Measurements from ENCODE around the gene SNX14.

Gene SNX14

DNA sequence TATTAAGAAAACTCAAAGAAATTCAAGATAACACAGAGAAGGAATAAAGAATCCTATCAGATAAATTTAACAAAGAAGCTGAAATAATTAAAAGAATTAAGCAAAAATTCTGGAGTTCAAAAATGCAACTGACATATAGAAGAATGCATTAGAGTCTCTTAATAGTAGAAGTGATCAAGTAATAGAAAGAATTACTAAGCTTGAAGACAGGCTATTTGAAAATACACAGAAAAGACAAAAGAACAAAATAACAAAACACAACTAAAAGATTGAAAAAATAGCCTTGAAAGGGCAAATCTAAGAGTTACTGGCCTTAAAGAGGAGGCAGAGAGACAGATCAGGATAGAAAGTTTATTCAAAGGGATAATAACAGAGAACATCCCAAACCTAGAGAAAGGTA lies 12.1 kb downstream of the SNX14 start:
- TF ChIP-seq, protein P1, sequence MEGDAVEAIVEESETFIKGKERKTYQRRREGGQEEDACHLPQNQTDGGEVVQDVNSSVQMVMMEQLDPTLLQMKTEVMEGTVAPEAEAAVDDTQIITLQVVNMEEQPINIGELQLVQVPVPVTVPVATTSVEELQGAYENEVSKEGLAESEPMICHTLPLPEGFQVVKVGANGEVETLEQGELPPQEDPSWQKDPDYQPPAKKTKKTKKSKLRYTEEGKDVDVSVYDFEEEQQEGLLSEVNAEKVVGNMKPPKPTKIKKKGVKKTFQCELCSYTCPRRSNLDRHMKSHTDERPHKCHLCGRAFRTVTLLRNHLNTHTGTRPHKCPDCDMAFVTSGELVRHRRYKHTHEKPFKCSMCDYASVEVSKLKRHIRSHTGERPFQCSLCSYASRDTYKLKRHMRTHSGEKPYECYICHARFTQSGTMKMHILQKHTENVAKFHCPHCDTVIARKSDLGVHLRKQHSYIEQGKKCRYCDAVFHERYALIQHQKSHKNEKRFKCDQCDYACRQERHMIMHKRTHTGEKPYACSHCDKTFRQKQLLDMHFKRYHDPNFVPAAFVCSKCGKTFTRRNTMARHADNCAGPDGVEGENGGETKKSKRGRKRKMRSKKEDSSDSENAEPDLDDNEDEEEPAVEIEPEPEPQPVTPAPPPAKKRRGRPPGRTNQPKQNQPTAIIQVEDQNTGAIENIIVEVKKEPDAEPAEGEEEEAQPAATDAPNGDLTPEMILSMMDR (IDR thresholded peaks at IDR 0.05), result no peak
- H3K27ac ChIP-seq, result no peak overlapping the region; the same call in 1 of the 2 replicates

DNA sequence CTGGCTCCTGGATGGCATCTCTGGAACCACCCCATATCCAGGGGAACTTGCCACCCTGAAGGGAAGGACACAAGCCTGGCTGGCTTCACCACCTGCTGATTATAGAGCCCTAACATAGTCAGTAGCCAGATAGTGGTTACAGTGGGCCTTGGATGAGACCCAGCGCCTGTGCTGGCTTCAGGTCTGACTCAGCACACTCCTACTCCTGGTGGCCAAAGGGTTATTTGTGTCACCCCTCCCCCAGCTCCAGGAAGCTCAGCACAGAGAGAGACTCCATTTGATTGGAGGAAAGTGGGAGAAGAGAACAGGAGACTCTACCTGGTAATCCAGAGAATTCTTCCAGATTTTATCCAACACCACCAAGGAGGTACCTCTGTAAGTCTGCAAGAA lies 12.8 kb downstream of the SNX14 start:
- peak overlapping the region; percentile 62 for H3K27ac ChIP-seq

DNA sequence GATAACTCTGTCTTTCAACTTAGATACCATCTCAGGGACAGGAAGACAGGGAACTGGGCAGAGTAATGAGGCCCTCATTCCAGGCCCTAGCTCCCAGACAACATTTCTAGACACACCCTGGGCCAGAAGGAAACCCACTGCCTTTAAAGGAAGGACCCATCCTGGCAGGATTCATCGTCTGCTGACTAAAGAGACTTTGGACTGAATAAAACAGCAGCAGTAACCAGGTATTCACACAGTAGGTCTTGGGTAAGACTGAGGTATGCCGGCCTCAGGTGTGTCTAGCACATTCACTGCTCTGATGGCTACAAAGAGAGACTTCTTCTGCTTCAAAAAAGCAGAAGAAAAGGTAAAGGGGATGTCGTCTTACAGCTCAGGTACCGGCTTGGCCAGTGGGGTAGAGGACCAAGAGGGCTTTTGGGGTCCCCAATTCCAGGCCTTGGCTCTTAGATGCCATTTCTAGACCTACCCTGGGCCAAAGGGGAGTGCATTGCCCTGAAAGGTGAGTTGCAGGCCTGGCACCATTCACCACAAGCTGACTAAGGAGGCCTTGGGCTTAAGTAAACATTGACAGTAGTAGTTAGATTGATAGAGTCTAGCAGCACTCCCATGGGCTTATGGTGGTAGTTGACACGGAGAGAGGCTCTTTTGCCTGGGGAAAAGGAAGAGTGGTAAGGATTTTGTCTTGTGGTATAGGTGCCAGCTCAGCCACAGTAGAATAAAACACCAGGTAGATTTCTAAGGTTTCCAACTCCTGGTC lies 13.4 kb downstream of the SNX14 start:
- H3K27ac ChIP-seq, result peak overlapping the region; percentile 62
- TF ChIP-seq, protein P1 (IDR thresholded peaks at IDR 0.05), result no peak
- TF ChIP-seq ZFX (IDR thresholded peaks at IDR 0.05; ENCODE audit: borderline replicate concordance), result no peak

More for the DNA sequence above, 12.8 kb downstream of the SNX14 start:
- TF ChIP-seq ZFX (IDR thresholded peaks at IDR 0.05; ENCODE audit: borderline replicate concordance), result no peak
- TF ChIP-seq, protein P1 (IDR thresholded peaks at IDR 0.05), result no peak

DNA sequence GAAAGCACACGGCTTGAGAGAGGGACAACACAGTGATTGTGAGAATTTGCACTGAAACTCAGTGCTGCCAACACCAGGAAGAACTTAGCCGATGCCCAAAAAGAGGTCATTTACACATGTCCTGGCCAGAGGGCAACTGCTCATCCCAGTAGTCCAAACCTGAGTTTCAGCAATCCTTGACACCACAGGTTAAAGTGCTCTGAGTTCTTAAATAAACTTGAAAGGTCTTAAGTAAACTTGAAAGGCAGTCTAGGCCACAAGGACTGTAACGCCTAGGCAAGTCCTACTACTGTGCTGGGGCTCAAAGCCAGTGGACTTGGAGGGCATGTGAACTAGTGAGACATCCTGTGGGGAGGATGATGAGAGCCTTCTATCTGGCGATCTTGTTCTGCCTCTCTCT lies 14.1 kb downstream of the SNX14 start:
- peak overlapping the region; percentile 62 for H3K27ac ChIP-seq
- no peak for TF ChIP-seq ZFX (IDR thresholded peaks at IDR 0.05; ENCODE audit: borderline replicate concordance)
- TF ChIP-seq, protein P1 (IDR thresholded peaks at IDR 0.05), result no peak

DNA sequence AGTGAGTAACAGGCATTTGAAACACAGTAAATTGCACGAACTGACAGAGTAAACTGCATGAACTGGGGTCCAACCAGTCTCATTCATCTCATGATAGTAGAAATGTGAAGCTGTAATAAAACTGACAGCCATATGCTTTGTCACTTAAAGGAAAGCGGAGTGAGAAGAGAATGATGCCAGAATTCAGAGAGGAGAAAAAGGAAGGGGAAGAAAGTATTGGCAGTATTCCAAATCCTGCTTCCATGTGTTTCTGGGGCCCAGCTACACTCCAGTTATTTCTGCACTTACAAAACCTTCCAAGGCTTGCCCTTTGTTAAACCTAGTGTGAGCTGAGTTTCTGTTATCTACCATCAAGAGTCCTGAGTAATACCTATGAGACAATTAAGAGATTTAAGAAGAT lies 17.2 kb downstream of the SNX14 start:
- H3K27ac ChIP-seq, result peak overlapping the region; percentile 69
- TF ChIP-seq, protein P1 (IDR thresholded peaks at IDR 0.05), result no peak
- TF ChIP-seq ZFX (IDR thresholded peaks at IDR 0.05; ENCODE audit: borderline replicate concordance), result no peak

DNA sequence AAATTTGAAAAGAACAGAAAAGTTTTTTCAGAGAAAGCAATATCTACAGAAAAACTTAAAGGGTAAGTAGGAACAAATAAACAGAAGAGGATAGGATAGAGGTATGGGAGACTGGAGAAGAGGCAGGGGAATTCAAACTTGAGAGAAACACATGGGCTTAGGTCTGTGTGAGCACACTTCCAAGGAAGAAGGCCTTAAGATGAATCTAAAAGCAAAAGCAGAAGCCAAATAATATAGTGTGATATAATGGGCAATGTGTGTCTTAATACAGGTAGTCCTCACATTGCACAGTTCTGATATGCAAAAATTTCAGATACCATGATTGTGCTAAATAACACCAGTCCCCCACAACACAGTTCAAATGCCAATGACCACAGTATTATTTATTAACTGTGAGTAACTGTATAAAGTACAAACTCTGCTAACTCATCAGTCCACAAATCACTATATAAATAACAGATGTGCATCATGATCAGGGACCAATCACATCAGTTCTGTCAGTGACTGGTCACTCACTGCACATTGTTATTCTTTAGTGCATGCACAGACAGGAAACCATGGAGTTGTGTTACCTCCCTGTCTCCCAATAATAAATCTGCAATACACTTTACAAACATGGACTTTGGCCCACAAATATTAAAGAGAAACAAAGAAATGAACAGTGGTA lies 18.6 kb downstream of the SNX14 start:
- H3K27ac ChIP-seq, result peak overlapping the region; percentile 69

More for the DNA sequence above, 18.6 kb downstream of the SNX14 start:
- TF ChIP-seq ZFX (IDR thresholded peaks at IDR 0.05; ENCODE audit: borderline replicate concordance), result no peak
- TF ChIP-seq, protein P1 (IDR thresholded peaks at IDR 0.05), result no peak
